Astrocyte (in vitro differentiated cells and primary cell): ENCODE measurements around the gene PTPRCAP.

ENCODE experiments used
- EZH2 ChIP-seq: IDR thresholded peaks from 2 replicates; pipeline ENCODE4 v1.6.1; 2012; ENCODE audit warnings: mild to moderate bottlenecking, low read length, inconsistent platforms; ENCODE audit not compliant: insufficient read depth
- TF ChIP-seq, protein P1 (sequence below): IDR thresholded peaks from 2 replicates; pipeline ENCODE4 v1.5.1; 2011; ENCODE audit warnings: low read depth, mild to moderate bottlenecking, inconsistent platforms, low read length, moderate library complexity; ENCODE audit not compliant: insufficient read depth

GRCh38 chr11:67435727-67436458 lies 1.6 kb downstream of the PTPRCAP start:
- TF ChIP-seq, protein P1, sequence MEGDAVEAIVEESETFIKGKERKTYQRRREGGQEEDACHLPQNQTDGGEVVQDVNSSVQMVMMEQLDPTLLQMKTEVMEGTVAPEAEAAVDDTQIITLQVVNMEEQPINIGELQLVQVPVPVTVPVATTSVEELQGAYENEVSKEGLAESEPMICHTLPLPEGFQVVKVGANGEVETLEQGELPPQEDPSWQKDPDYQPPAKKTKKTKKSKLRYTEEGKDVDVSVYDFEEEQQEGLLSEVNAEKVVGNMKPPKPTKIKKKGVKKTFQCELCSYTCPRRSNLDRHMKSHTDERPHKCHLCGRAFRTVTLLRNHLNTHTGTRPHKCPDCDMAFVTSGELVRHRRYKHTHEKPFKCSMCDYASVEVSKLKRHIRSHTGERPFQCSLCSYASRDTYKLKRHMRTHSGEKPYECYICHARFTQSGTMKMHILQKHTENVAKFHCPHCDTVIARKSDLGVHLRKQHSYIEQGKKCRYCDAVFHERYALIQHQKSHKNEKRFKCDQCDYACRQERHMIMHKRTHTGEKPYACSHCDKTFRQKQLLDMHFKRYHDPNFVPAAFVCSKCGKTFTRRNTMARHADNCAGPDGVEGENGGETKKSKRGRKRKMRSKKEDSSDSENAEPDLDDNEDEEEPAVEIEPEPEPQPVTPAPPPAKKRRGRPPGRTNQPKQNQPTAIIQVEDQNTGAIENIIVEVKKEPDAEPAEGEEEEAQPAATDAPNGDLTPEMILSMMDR, result no peak
- no peak for TF ChIP-seq EZH2
